IMR-90 (cell line): ENCODE data around the gene RGS17. TPM values are rescaled to one million over a fixed set of nuclear protein-coding genes. Genes with fewer than 3 reads are reported as not detected.

Experiments used
- ATAC-seq: fragments of 200-7000 bp; cut with Tn5 transposase; 2 replicates; pipeline ENCODE4 v1.9.1; 2020; ENCODE audit warnings: low read depth, mild to moderate bottlenecking, moderate library complexity
- BruUV-seq: library from RNA; stranded (reverse); fragments of 400-500 nt; replicated peaks from 2 replicates; lab custom pipeline; 2021; lab: Mats Ljungman, UMichigan
- CTCF ChIA-PET: fragments of 300-600 bp; formaldehyde crosslinking; extraction: SDS; loops from one replicate; lab custom pipeline; 2021; ENCODE audit warnings: antibody characterized with exemption; lab: Yijun Ruan, JAX
- POLR2A ChIA-PET: fragments of 300-600 bp; sonication (Branson Sonifier 250); formaldehyde crosslinking; loops from one replicate; lab custom pipeline; 2022; ENCODE audit warnings: antibody characterized with exemption; ENCODE audit not compliant: unreplicated experiment; lab: Charles Lee
- DNase-seq: peaks from one replicate; pipeline ENCODE4 v3.0.0; 2013
- H2AFZ ChIP-seq: replicated peaks from 2 replicates; pipeline ENCODE3; 2013; ENCODE audit warnings: low read length, mild to moderate bottlenecking; ENCODE audit not compliant: poor library complexity
- H2AK5ac ChIP-seq: 2 replicates; pipeline ENCODE4 v1.6.1; 2013; ENCODE audit warnings: low read depth, low read length, inconsistent platforms
- H2AK9ac ChIP-seq: replicated peaks from 2 replicates; pipeline ENCODE3; 2013; ENCODE audit warnings: mild to moderate bottlenecking, low read depth, low read length, moderate library complexity; ENCODE audit not compliant: poor library complexity
- H2BK120ac ChIP-seq: 2 replicates; pipeline ENCODE4 v1.6.1; 2013; ENCODE audit warnings: low read depth, low read length, inconsistent platforms
- H2BK15ac ChIP-seq: 3 replicates; pipeline ENCODE4 v1.6.1; 2013; ENCODE audit warnings: low read depth, low read length, inconsistent platforms
- H2BK20ac ChIP-seq: 2 replicates; pipeline ENCODE4 v1.6.1; 2013; ENCODE audit warnings: low read depth, mild to moderate bottlenecking, inconsistent platforms, low read length, moderate library complexity
- H2BK5ac ChIP-seq: 2 replicates; pipeline ENCODE4 v1.6.1; 2013; ENCODE audit warnings: mild to moderate bottlenecking, low read depth, low read length, inconsistent platforms; ENCODE audit not compliant: poor library complexity, severe bottlenecking
- H3K14ac ChIP-seq: replicated peaks from 2 replicates; pipeline ENCODE4 v1.6.1; 2013; ENCODE audit warnings: low read depth, low read length, inconsistent platforms
- H3K18ac ChIP-seq: 2 replicates; pipeline ENCODE4 v1.6.1; 2013; ENCODE audit warnings: low read depth, low read length, control low read depth
- H3K23ac ChIP-seq: 2 replicates; pipeline ENCODE4 v1.6.1; 2013; ENCODE audit warnings: low read depth, low read length, inconsistent platforms
- H3K27ac ChIP-seq: 2 replicates; pipeline ENCODE4 v1.5.1; 2013; ENCODE audit warnings: mild to moderate bottlenecking, control low read depth, low read length; ENCODE audit not compliant: insufficient read depth
- H3K27me3 ChIP-seq: 2 replicates; pipeline ENCODE4 v1.6.1; 2013; ENCODE audit warnings: low read length; ENCODE audit not compliant: control insufficient read depth, insufficient read depth
- H3K36me3 ChIP-seq: 2 replicates; pipeline ENCODE4 v1.6.1; 2013; ENCODE audit warnings: low read length, mixed read lengths; ENCODE audit not compliant: control insufficient read depth, insufficient read depth
- H3K4ac ChIP-seq: 2 replicates; pipeline ENCODE4 v1.6.1; 2013; ENCODE audit warnings: low read depth, low read length, inconsistent platforms
- H3K4me1 ChIP-seq: 2 replicates; pipeline ENCODE4 v1.6.1; 2013; ENCODE audit warnings: low read length, mixed read lengths; ENCODE audit not compliant: control insufficient read depth, insufficient read depth
- H3K4me2 ChIP-seq: 2 replicates; pipeline ENCODE4 v1.6.1; 2013; ENCODE audit warnings: low read depth, mild to moderate bottlenecking, control low read depth, low read length, moderate library complexity
- H3K4me3 ChIP-seq: 2 replicates; pipeline ENCODE4 v1.5.1; 2013; ENCODE audit warnings: low read depth, mild to moderate bottlenecking, control low read depth, low read length, moderate library complexity; ENCODE audit not compliant: insufficient read depth
- H3K56ac ChIP-seq: 2 replicates; pipeline ENCODE4 v1.6.1; 2013; ENCODE audit warnings: low read length, inconsistent platforms; ENCODE audit not compliant: insufficient read depth; ENCODE audit errors: extremely low read depth
- H3K79me1 ChIP-seq, 2 experiments: 2 replicates each; pipeline ENCODE4 v1.6.1; 2013; ENCODE audit warnings: low read length in 2 of 2, inconsistent platforms in 1 of 2, low read depth in 1 of 2
- H3K9ac ChIP-seq: 2 replicates; pipeline ENCODE4 v1.6.1; 2013; ENCODE audit warnings: low read depth, low read length, control low read depth
- H3K9me1 ChIP-seq: 2 replicates; pipeline ENCODE4 v1.6.1; 2013; ENCODE audit warnings: low read length, inconsistent platforms; ENCODE audit not compliant: insufficient read depth
- H3K9me3 ChIP-seq: 2 replicates; pipeline ENCODE4 v1.6.1; 2013; ENCODE audit warnings: low read length; ENCODE audit not compliant: control insufficient read depth, insufficient read depth
- H4K20me1 ChIP-seq: 2 replicates; pipeline ENCODE4 v1.6.1; 2013; ENCODE audit warnings: low read length, inconsistent platforms; ENCODE audit not compliant: insufficient read depth
- H4K5ac ChIP-seq: 2 replicates; pipeline ENCODE4 v1.6.1; 2013; ENCODE audit warnings: mild to moderate bottlenecking, low read depth, low read length, control low read depth
- H4K8ac ChIP-seq, 2 experiments: 2 replicates each; pipeline ENCODE4 v1.6.1; 2013; ENCODE audit warnings: low read depth in 2 of 2, low read length in 2 of 2, control low read depth in 1 of 2, inconsistent platforms in 1 of 2
- H4K91ac ChIP-seq: 2 replicates; pipeline ENCODE4 v1.6.1; 2013; ENCODE audit warnings: low read depth, low read length, inconsistent platforms; ENCODE audit not compliant: insufficient read depth
- BHLHE40 ChIP-seq: fragments of 150-350 bp; IDR thresholded peaks from 2 replicates; pipeline ENCODE4 v1.6.1; 2016; ENCODE audit warnings: mild to moderate bottlenecking, low read depth, low read length
- CHD1 ChIP-seq: IDR thresholded peaks from 2 replicates; pipeline ENCODE4 v1.6.1; 2012; ENCODE audit warnings: low read depth, low read length, improper control_type of control experiment
- FOS ChIP-seq: fragments of 150-350 bp; IDR thresholded peaks from 2 replicates; pipeline ENCODE4 v1.6.1; 2016; ENCODE audit warnings: low read depth, low read length
- MAFK ChIP-seq: IDR thresholded peaks from 2 replicates; pipeline ENCODE4 v1.6.1; 2012; ENCODE audit warnings: low read depth, low read length, improper control_type of control experiment
- MAZ ChIP-seq: IDR thresholded peaks from 2 replicates; pipeline ENCODE4 v1.6.1; 2012; ENCODE audit warnings: low read depth, mild to moderate bottlenecking, low read length, improper control_type of control experiment, moderate library complexity, borderline replicate concordance
- MXI1 ChIP-seq: IDR thresholded peaks from 2 replicates; pipeline ENCODE4 v1.6.1; 2012; ENCODE audit warnings: low read depth, mild to moderate bottlenecking, low read length, moderate library complexity, borderline replicate concordance
- NFE2L2 ChIP-seq: fragments of 150-350 bp; IDR thresholded peaks from 2 replicates; pipeline ENCODE4 v1.6.1; 2016; ENCODE audit warnings: low read depth, mild to moderate bottlenecking, low read length
- POLR2A ChIP-seq: IDR thresholded peaks from 2 replicates; pipeline ENCODE4 v1.6.1; 2012; ENCODE audit warnings: mild to moderate bottlenecking, low read depth, low read length
- RCOR1 ChIP-seq: IDR thresholded peaks from 2 replicates; pipeline ENCODE4 v1.6.1; 2012; ENCODE audit warnings: mild to moderate bottlenecking, low read length, improper control_type of control experiment; ENCODE audit not compliant: insufficient replicate concordance
- RFX5 ChIP-seq: IDR thresholded peaks from 2 replicates; pipeline ENCODE4 v1.8.0; 2012; ENCODE audit warnings: low read depth, mild to moderate bottlenecking, low read length, moderate library complexity
- SMC3 ChIP-seq: fragments of 150-350 bp; IDR thresholded peaks from 2 replicates; pipeline ENCODE4 v1.6.1; 2016; ENCODE audit warnings: low read depth, mild to moderate bottlenecking, antibody characterized with exemption, low read length, moderate library complexity
- WGBS, 2 experiments: methylation state at CpG; one replicate each; pipeline versions ENCODE4 v1.1.5 to v1.1.7; 2013; ENCODE audit warnings: missing lambda C conversion rate in 2 of 2; ENCODE audit not compliant: insufficient read length in 1 of 2; ENCODE audit errors: extremely low coverage in 2 of 2; 5-methylcytosine and 5-hydroxymethylcytosine counted together
- dilution Hi-C: fragments of 300-500 bp; cut with HindIII; formaldehyde crosslinking; loops from one replicate; pipeline ENCODE4 v1.14.3; 2018; ENCODE audit warnings: low sequenced_read_pairs; ENCODE audit not compliant: unreplicated experiment
- in situ Hi-C: fragments of 300-500 bp; cut with MboI; formaldehyde crosslinking; loops from 3 replicates; pipeline ENCODE4 v1.14.3; 2019; ENCODE audit warnings: low sequenced_read_pairs, inconsistent platforms, mixed read lengths
- intact Hi-C: fragments of 100-400 bp; cut with micrococcal nuclease; formaldehyde crosslinking; loops from 2 replicates; pipeline ENCODE4 v1.10.0; 2022
- polyA plus RNA-seq, 3 experiments: library from polyadenylated mRNA; depleted of rRNA; stranded (reverse); fragments of >200 nt; gene quantifications; 2 replicates each; pipeline ENCODE4 v1.2.3, GENCODE V29; 2012; ENCODE audit warnings: low replicate concordance in 1 of 3
- total RNA-seq: library from RNA; depleted of rRNA; stranded (reverse); fragments of >200 nt; gene quantifications from 2 replicates; pipeline ENCODE4 v1.2.3, GENCODE V29; 2012

The RGS17 gene
- total and polyA plus RNA-seq, 2 of the 4 experiments (the other 2 are of a cell fraction): 0.75 to 1.4 TPM

DNA sequence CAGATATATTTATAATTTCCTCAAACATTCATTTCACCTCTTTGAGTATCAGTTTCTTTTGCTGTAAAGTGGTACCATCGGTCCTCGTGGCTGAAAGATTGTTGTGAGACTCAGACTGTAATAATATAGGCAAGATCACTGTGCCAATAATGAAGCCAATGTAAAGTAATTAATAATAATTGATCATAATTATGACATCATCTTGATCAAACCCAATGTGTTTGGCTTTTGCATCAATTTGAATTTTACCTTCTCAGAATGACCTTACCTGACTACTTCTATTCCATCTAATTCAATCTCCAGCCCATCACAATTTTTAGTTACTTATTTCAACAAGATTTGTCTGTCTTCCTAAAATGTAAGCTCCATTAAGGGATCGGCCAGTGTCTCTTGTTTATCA is 112.7 kb downstream of the RGS17 start:
- Histone ChIP-seq H3K18ac (no peak overlapping the region), H3K36me3 (0 out of 2 replicates have a peak, but pooled peaks cover 2% of the 10 kb centered on the region), H3K27me3 (no peaks in the 10 kb centered on the region), H2BK5ac (no peak overlapping the region), H3K4me2 (no peak overlapping the region), H3K27ac (no peak overlapping the region), H4K5ac (no peak overlapping the region), H4K20me1 (no peaks in the 10 kb centered on the region), H3K56ac (no peak overlapping the region), H3K4ac (no peak overlapping the region), H3K14ac (no peak overlapping the region), H3K23ac (no peak overlapping the region), H4K8ac (no peak overlapping the region), H3K4me1 (peaks cover 2% of the 10 kb centered on the region; the same call in 1 of the 2 replicates), H2BK15ac (no peak overlapping the region), H2AFZ (no peak overlapping the region), H2BK20ac (no peak overlapping the region), H3K4me3 (no peak overlapping the region), H3K9me1 (peaks cover 4% of the 10 kb centered on the region; the same call in 1 of the 2 replicates), H3K79me1 (no peaks in the 10 kb centered on the region), H2AK9ac (no peak overlapping the region), H3K9me3 (no peaks in the 10 kb centered on the region), H2BK120ac (no peak overlapping the region), H3K9ac (no peak overlapping the region), H2AK5ac (no peak overlapping the region), H4K91ac (no peak overlapping the region)
- TF ChIP-seq CHD1: no peak
- no peak for TF ChIP-seq RCOR1
- no peak for TF ChIP-seq MAFK
- no peak for TF ChIP-seq POLR2A
- TF ChIP-seq MAZ: no peak
- TF ChIP-seq FOS: no peak
- TF ChIP-seq BHLHE40: no peak
- TF ChIP-seq RFX5: no peak
- TF ChIP-seq SMC3: no peak
- TF ChIP-seq MXI1: no peak
- TF ChIP-seq NFE2L2: no peak
- DNase-seq (no peak), ATAC-seq (no peak)
- BruUV-seq: no TSS peak
- dilution Hi-C loops: no loop called here
- ChIA-PET POLR2A (no interaction called here), CTCF (interaction anchor here (0.5 kb wide), 1 partner anchor 658 kb away, joined by 3 read pairs; no protein-coding TSS in a partner anchor)
- intact Hi-C loops: no loop called here
- in situ Hi-C loops: no loop called here
- WGBS, 2 experiments: no CpG with 5 or more reads among the region's 3 CpGs
